Muscle layer of duodenum (tissue), 2 donors: ENCODE results near the gene CIRBP.

Experiments
- H3K27ac ChIP-seq: one replicate; pipeline ENCODE4 v1.7.0; 2013; ENCODE audit warnings: mild to moderate bottlenecking, low read length
- H3K27me3 ChIP-seq: one replicate; pipeline ENCODE4 v1.7.0; 2013; ENCODE audit warnings: low read depth, mild to moderate bottlenecking, control low read depth, low read length
- H3K36me3 ChIP-seq, 2 donors: one replicate each; pipeline ENCODE4 v1.7.0; 2013; ENCODE audit warnings: low read length in 2 of 2, control low read depth in 1 of 2, mild to moderate bottlenecking in 1 of 2; ENCODE audit not compliant: insufficient read depth in 2 of 2, control insufficient read depth in 1 of 2
- H3K4me1 ChIP-seq, 2 donors: one replicate each; pipeline ENCODE4 v1.7.0; 2013; ENCODE audit warnings: low read length in 2 of 2, mild to moderate bottlenecking in 2 of 2, control low read depth in 1 of 2, moderate library complexity in 1 of 2; ENCODE audit not compliant: insufficient read depth in 2 of 2, control insufficient read depth in 1 of 2
- H3K4me3 ChIP-seq, 2 donors: one replicate each; pipeline ENCODE4 v1.7.0; 2013; ENCODE audit warnings: low read length in 2 of 2, low read depth in 1 of 2, mild to moderate bottlenecking in 1 of 2
- H3K9me3 ChIP-seq, 2 donors: one replicate each; pipeline ENCODE4 v1.7.0; 2013; ENCODE audit warnings: low read length in 2 of 2, control low read depth in 1 of 2, mild to moderate bottlenecking in 1 of 2; ENCODE audit not compliant: control insufficient read depth in 1 of 2
- donor health status: healthy.

CIRBP gene

GRCh38 chr19:1225440-1226226, 43.5 kb upstream of the CIRBP start:
- no peaks in the 10 kb centered on the region for H3K9me3 ChIP-seq
- H3K27me3 ChIP-seq = no peaks in the 10 kb centered on the region
- no peak overlapping the region for H3K4me3 ChIP-seq
- peaks cover 0 to 20% of the 10 kb centered on the region in 2 donors for H3K4me1 ChIP-seq
- H3K36me3 ChIP-seq = peaks cover 6 to 56% of the 10 kb centered on the region in 2 donors
- H3K27ac ChIP-seq = no peak overlapping the region

- H3K27ac ChIP-seq = no peak overlapping the region
Observed at GRCh38 chr19:1226227-1226518, 43.0 kb upstream of the CIRBP start.

GRCh38 chr19:1226522-1227303, 42.4 kb upstream of the CIRBP start:
- Histone ChIP-seq H3K27me3 (no peaks in the 10 kb centered on the region), H3K36me3 (peaks cover 0 to 50% of the 10 kb centered on the region in 2 donors), H3K4me3 (no peak overlapping the region), H3K4me1 (peaks cover 0 to 18% of the 10 kb centered on the region in 2 donors), H3K27ac (no peak overlapping the region), H3K9me3 (no peaks in the 10 kb centered on the region)

More at GRCh38 chr19:1226227-1226518, 43.0 kb upstream of the CIRBP start:
- peaks cover under 1 to 51% of the 10 kb centered on the region in 2 donors for H3K36me3 ChIP-seq
- no peaks in the 10 kb centered on the region for H3K9me3 ChIP-seq
- no peaks in the 10 kb centered on the region for H3K27me3 ChIP-seq
- H3K4me1 ChIP-seq = peaks cover 0 to 20% of the 10 kb centered on the region in 2 donors
- no peak overlapping the region for H3K4me3 ChIP-seq

- H3K4me1 ChIP-seq = peaks cover 0 to 18% of the 10 kb centered on the region in 2 donors
- H3K27me3 ChIP-seq = no peaks in the 10 kb centered on the region
- no peaks in the 10 kb centered on the region for H3K9me3 ChIP-seq
- H3K36me3 ChIP-seq = peaks cover 0 to 50% of the 10 kb centered on the region in 2 donors
- no peak overlapping the region for H3K27ac ChIP-seq
- no peak overlapping the region for H3K4me3 ChIP-seq
Observed at GRCh38 chr19:1227304-1228054, 41.7 kb upstream of the CIRBP start.

GRCh38 chr19:1228161-1228957, 40.8 kb upstream of the CIRBP start:
- Histone ChIP-seq H3K9me3 (no peaks in the 10 kb centered on the region), H3K27me3 (no peaks in the 10 kb centered on the region), H3K4me1 (peaks cover 3 to 22% of the 10 kb centered on the region in 2 donors), H3K27ac (no peak overlapping the region), H3K4me3 (no peak overlapping the region), H3K36me3 (peaks cover 0 to 45% of the 10 kb centered on the region in 2 donors)

- Histone ChIP-seq H3K27me3 (no peaks in the 10 kb centered on the region), H3K36me3 (peaks cover 0 to 37% of the 10 kb centered on the region in 2 donors), H3K4me3 (no peak overlapping the region), H3K9me3 (no peaks in the 10 kb centered on the region), H3K27ac (no peak overlapping the region), H3K4me1 (peaks cover 3 to 28% of the 10 kb centered on the region in 2 donors)
Observed at GRCh38 chr19:1229056-1229923, 39.8 kb upstream of the CIRBP start.

- H3K4me3 ChIP-seq = no peak overlapping the region
- H3K27ac ChIP-seq = no peak overlapping the region
- H3K36me3 ChIP-seq = peaks cover 0 to 30% of the 10 kb centered on the region in 2 donors
- peaks cover 3 to 28% of the 10 kb centered on the region in 2 donors for H3K4me1 ChIP-seq
- no peaks in the 10 kb centered on the region for H3K9me3 ChIP-seq
- H3K27me3 ChIP-seq = no peaks in the 10 kb centered on the region
Observed at GRCh38 chr19:1229924-1230782, 39.0 kb upstream of the CIRBP start.

GRCh38 chr19:1230783-1231489, 38.2 kb upstream of the CIRBP start:
- Histone ChIP-seq H3K4me3 (no peak overlapping the region), H3K9me3 (no peaks in the 10 kb centered on the region), H3K27ac (no peak overlapping the region), H3K4me1 (peaks cover 3 to 28% of the 10 kb centered on the region in 2 donors), H3K36me3 (peaks cover 0 to 25% of the 10 kb centered on the region in 2 donors), H3K27me3 (no peaks in the 10 kb centered on the region)
